Measurements from ENCODE around the gene INPP5J.
A peak's percentile ranks its signal among the peaks of the same experiment; 100 is the strongest.
"Not testable (repeated sequence)": the region's sequence is repeated elsewhere in the genome, so short reads cannot be mapped to it uniquely, and the experiment has no call there.

The INPP5J gene

DNA sequence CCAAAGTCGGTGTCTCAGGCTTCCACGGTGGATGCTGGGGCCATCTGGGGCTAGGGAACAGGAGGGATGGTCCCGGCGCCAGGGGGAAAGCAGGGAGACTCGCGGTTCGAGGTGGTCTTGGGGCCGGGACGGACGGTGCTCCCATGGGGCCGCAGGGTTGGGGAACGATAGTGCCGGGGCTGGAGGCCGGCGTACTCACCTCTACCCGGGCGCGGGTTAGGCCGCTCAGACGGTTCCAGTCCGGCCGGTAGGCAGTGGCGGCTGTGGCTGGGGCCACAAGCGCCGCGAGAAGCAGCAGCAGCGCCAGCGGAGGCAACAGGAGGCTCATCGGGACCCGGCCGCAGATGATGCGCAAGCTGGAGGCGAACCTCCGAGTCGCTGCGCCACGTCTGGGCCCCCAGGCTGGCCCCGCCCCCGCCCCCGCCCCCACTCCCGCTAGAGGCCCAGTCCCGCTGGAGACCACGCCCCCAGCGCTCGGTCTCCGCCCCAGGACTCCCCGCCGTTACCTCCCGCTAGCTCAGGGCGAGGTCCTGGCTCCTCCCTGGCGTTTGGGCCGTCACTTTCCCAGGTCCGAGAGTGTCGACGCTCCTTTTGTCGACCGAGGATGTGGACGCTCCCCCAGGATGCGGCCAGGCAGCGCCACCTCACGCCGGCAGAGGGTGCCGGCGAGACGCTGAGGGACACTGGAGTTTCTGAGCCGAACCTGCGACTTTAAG, 15.4 kb upstream of the INPP5J start, which contains the start of gene SELENOM:
SELENOM (minus strand) TSS at position 391 of the 716 bp plus-strand sequence; CDS start at position 328, 63 bp downstream.
- Histone ChIP-seq H3K36me3 (ENCODE audit: control insufficient read depth in 1 of 2, insufficient read depth in 2 of 2, low read depth in 1 of 2, low read length in 2 of 2) (peaks cover 30 to 35% of the 10 kb centered on the region in 2 experiments), H2BK12ac (ENCODE audit: low read length in 2 of 2) (peak within 1 kb of the TSS; percentile 53 to 88), H4K91ac (ENCODE audit: low read length) (peak within 1 kb of the TSS; percentile 96), H2BK120ac (ENCODE audit: low read depth, low read length) (peak within 1 kb of the TSS; percentile 64), H3K4me2 (ENCODE audit: low read length, poor library complexity, severe bottlenecking) (peak within 1 kb of the TSS; percentile 75), H3K4ac (ENCODE audit: low read depth in 1 of 2, low read length in 2 of 2) (peak within 1 kb of the TSS; percentile 93 to 94), H3K79me1 (replicated peaks; ENCODE audit: low read length, poor library complexity, severe bottlenecking) (no peaks in the 10 kb centered on the region), H2AK5ac (ENCODE audit: low read length, severe bottlenecking) (peak within 1 kb of the TSS; percentile 73), H3K14ac (ENCODE audit: low read length in 2 of 2) (peak within 1 kb of the TSS in 1 of 2 experiments; percentile 99), H4K8ac (ENCODE audit: low read length) (peak within 1 kb of the TSS; percentile 80), H3K27ac (ENCODE audit: low read length, poor library complexity, severe bottlenecking) (peak within 1 kb of the TSS; percentile 88), H3K18ac (ENCODE audit: low read depth in 1 of 2, low read length in 2 of 2) (peak within 1 kb of the TSS; percentile 96), H3K9ac (ENCODE audit: low read length) (peak within 1 kb of the TSS; percentile 100), H2BK15ac (ENCODE audit: low read depth, poor library complexity, severe bottlenecking) (peak within 1 kb of the TSS; percentile 90), H3K9me3 (ENCODE audit: control insufficient read depth, low read length) (no peaks in the 10 kb centered on the region), H3K4me3 (ENCODE audit: insufficient read depth in 1 of 2, low read depth in 1 of 2, low read length in 2 of 2) (peak within 1 kb of the TSS; percentile 77 to 95), H2AFZ (ENCODE audit: low read depth, low read length) (peak within 1 kb of the TSS; percentile 84), H3K27me3 (ENCODE audit: control insufficient read depth in 1 of 2, insufficient read depth in 1 of 2, low read length in 2 of 2) (no peaks in the 10 kb centered on the region), H3K4me1 (ENCODE audit: control insufficient read depth, insufficient read depth, low read depth, low read length) (peaks cover 22% of the 10 kb centered on the region), H2BK5ac (ENCODE audit: low read depth, low read length, poor library complexity, severe bottlenecking) (peak within 1 kb of the TSS; percentile 49), H3K23ac (ENCODE audit: low read length in 2 of 2) (peak within 1 kb of the TSS in 1 of 2 experiments; percentile 84)
- DNase-seq = peak; percentile 99
- WGBS = 2% methylated on average over 48 of the region's 67 CpGs

DNA sequence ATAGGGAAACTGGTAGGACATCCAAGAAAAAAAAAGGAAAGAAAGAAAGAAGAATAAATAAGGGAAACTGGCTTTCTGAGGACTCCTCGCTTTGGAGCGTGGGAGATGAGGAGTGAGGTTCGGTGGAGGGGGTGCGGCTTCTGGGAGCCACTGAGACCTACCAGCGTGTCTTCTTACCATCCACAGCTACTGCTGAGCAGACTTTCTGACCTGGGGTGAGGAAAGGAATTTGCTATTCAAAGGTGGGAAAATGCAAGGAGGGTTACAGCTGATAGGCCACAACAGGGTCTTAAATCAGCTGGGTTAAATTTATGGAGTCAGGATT, 14.9 kb upstream of the INPP5J start:
- H2AK5ac ChIP-seq (ENCODE audit: low read length, severe bottlenecking) = no peak overlapping the region
- H3K14ac ChIP-seq (ENCODE audit: low read length in 2 of 2) = no peak overlapping the region
- WGBS = 4% methylated on average over 4 of the region's 5 CpGs
- no peak overlapping the region for H2BK120ac ChIP-seq (ENCODE audit: low read depth, low read length)
- H4K8ac ChIP-seq (ENCODE audit: low read length) = no peak overlapping the region
- no peaks in the 10 kb centered on the region for H3K79me1 ChIP-seq (replicated peaks; ENCODE audit: low read length, poor library complexity, severe bottlenecking)
- peak overlapping the region in 1 of 2 experiments; percentile 68 for H3K18ac ChIP-seq (ENCODE audit: low read depth in 1 of 2, low read length in 2 of 2)
- H3K4me2 ChIP-seq (ENCODE audit: low read length, poor library complexity, severe bottlenecking) = peak overlapping the region; percentile 36
- H3K27ac ChIP-seq (ENCODE audit: low read length, poor library complexity, severe bottlenecking) = peak overlapping the region; percentile 36
- H3K23ac ChIP-seq (ENCODE audit: low read length in 2 of 2) = no peak overlapping the region
- H3K36me3 ChIP-seq (ENCODE audit: control insufficient read depth in 1 of 2, insufficient read depth in 2 of 2, low read depth in 1 of 2, low read length in 2 of 2) = peaks cover 29 to 30% of the 10 kb centered on the region in 2 experiments
- H3K4me3 ChIP-seq (ENCODE audit: insufficient read depth in 1 of 2, low read depth in 1 of 2, low read length in 2 of 2) = peak overlapping the region in 1 of 2 experiments; percentile 76
- peak overlapping the region; percentile 87 for H3K9ac ChIP-seq (ENCODE audit: low read length)
- no peak overlapping the region for H2BK15ac ChIP-seq (ENCODE audit: low read depth, poor library complexity, severe bottlenecking)
- peak overlapping the region; percentile 57 for H2AFZ ChIP-seq (ENCODE audit: low read depth, low read length)
- DNase-seq = no peak
- H3K27me3 ChIP-seq (ENCODE audit: control insufficient read depth in 1 of 2, insufficient read depth in 1 of 2, low read length in 2 of 2) = no peaks in the 10 kb centered on the region
- H3K4ac ChIP-seq (ENCODE audit: low read depth in 1 of 2, low read length in 2 of 2) = no peak overlapping the region
- no peak overlapping the region for H2BK5ac ChIP-seq (ENCODE audit: low read depth, low read length, poor library complexity, severe bottlenecking)
- H3K9me3 ChIP-seq (ENCODE audit: control insufficient read depth, low read length) = no peaks in the 10 kb centered on the region
- H2BK12ac ChIP-seq (ENCODE audit: low read length in 2 of 2) = peak overlapping the region in 1 of 2 experiments; percentile 21
- H4K91ac ChIP-seq (ENCODE audit: low read length) = no peak overlapping the region
- peaks cover 17% of the 10 kb centered on the region for H3K4me1 ChIP-seq (ENCODE audit: control insufficient read depth, insufficient read depth, low read depth, low read length)

DNA sequence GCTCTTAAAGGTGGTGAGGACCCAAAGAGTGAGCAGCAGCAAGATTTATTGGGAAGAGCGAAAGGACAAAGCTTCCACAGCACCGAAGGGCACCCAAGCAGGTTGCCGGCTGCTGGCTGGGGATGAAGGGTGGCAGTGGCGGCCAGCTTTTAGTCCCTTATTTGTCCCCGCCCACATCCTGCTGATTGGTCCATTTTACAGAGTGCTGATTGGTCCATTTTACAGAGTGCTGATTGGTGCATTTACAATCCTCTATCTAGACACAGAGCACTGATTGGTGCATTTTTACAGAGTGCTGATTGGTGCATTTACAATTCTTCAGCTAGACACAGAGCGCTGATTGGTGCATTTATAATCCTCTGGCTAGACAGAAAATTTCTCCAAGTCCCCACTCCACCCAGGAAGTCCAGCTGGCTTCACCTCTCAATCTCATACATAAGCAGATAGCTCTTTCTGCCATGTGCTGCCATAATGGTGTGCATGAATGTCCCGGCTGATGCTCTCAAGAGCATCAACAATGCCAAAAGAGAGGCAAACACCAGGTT, 10.1 kb upstream of the INPP5J start:
- 98% methylated on average over 7 of the region's 7 CpGs for WGBS
- not testable (repeated sequence) for H3K9me3 ChIP-seq (ENCODE audit: control insufficient read depth, low read length); H3K9ac ChIP-seq (ENCODE audit: low read length); H3K27me3 ChIP-seq (ENCODE audit: control insufficient read depth in 1 of 2, insufficient read depth in 1 of 2, low read length in 2 of 2); H2BK120ac ChIP-seq (ENCODE audit: low read depth, low read length); H2AK5ac ChIP-seq (ENCODE audit: low read length, severe bottlenecking); H3K4me3 ChIP-seq (ENCODE audit: insufficient read depth in 1 of 2, low read depth in 1 of 2, low read length in 2 of 2); H2BK12ac ChIP-seq (ENCODE audit: low read length in 2 of 2); H3K4me1 ChIP-seq (ENCODE audit: control insufficient read depth, insufficient read depth, low read depth, low read length); H4K91ac ChIP-seq (ENCODE audit: low read length); H2BK5ac ChIP-seq (ENCODE audit: low read depth, low read length, poor library complexity, severe bottlenecking); H3K36me3 ChIP-seq (ENCODE audit: control insufficient read depth in 1 of 2, insufficient read depth in 2 of 2, low read depth in 1 of 2, low read length in 2 of 2); H2AFZ ChIP-seq (ENCODE audit: low read depth, low read length); H3K23ac ChIP-seq (ENCODE audit: low read length in 2 of 2); H4K8ac ChIP-seq (ENCODE audit: low read length); H2BK15ac ChIP-seq (ENCODE audit: low read depth, poor library complexity, severe bottlenecking); H3K4ac ChIP-seq (ENCODE audit: low read depth in 1 of 2, low read length in 2 of 2); H3K4me2 ChIP-seq (ENCODE audit: low read length, poor library complexity, severe bottlenecking); H3K14ac ChIP-seq (ENCODE audit: low read length in 2 of 2); DNase-seq; H3K18ac ChIP-seq (ENCODE audit: low read depth in 1 of 2, low read length in 2 of 2); H3K27ac ChIP-seq (ENCODE audit: low read length, poor library complexity, severe bottlenecking); H3K79me1 ChIP-seq (replicated peaks; ENCODE audit: low read length, poor library complexity, severe bottlenecking)

DNA sequence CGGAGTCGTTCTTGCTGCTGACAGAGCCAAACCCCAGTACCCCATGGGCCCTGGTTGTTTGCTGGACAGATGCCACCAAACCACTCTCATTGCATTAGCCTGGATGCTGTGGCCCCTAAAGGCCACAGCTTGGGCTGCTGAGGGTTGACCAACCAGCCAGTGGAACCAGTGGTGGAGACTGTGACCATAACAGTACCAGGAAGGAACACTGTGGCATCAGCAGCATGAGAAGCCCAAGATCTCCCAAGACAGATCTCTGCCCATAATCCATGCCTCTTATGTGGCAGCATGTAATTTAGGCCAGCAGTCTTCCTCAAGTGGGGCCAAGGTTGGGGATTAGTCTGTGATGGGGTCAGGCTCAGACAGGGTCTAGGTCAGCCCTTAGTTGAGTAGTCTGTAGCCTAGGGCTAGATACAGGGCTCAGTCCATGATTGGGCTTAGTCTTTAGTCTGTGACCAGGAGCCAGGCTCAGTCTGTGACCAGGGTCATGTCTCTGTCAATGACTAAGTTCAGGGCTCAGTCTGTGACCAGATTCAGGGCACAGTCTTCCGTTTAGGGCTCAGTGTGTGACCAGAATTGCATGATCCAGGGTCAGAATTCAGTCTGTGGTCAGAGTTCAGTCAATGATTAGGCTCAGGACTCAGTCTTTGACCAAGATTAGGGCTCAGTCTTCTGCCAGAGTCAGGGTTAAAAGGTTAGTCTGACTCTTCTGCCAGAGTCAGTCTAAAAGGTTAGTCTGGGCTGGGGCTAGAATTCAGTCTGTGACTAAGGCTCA, 4.5 kb upstream of the INPP5J start:
- H2BK12ac ChIP-seq (ENCODE audit: low read length in 2 of 2) = no peak overlapping the region
- H3K36me3 ChIP-seq (ENCODE audit: control insufficient read depth in 1 of 2, insufficient read depth in 2 of 2, low read depth in 1 of 2, low read length in 2 of 2) = no peaks in the 10 kb centered on the region
- H2AK5ac ChIP-seq (ENCODE audit: low read length, severe bottlenecking) = no peak overlapping the region
- H3K4me3 ChIP-seq (ENCODE audit: insufficient read depth in 1 of 2, low read depth in 1 of 2, low read length in 2 of 2) = no peak overlapping the region
- no peaks in the 10 kb centered on the region for H3K9me3 ChIP-seq (ENCODE audit: control insufficient read depth, low read length)
- no peaks in the 10 kb centered on the region for H3K79me1 ChIP-seq (replicated peaks; ENCODE audit: low read length, poor library complexity, severe bottlenecking)
- peaks cover 9% of the 10 kb centered on the region for H3K4me1 ChIP-seq (ENCODE audit: control insufficient read depth, insufficient read depth, low read depth, low read length)
- peaks cover 0 to 17% of the 10 kb centered on the region in 2 experiments for H3K27me3 ChIP-seq (ENCODE audit: control insufficient read depth in 1 of 2, insufficient read depth in 1 of 2, low read length in 2 of 2)
- no peak overlapping the region for H3K23ac ChIP-seq (ENCODE audit: low read length in 2 of 2)
- no peak overlapping the region for H2AFZ ChIP-seq (ENCODE audit: low read depth, low read length)
- WGBS = 82% methylated on average over 3 of the region's 3 CpGs
- no peak overlapping the region for H3K18ac ChIP-seq (ENCODE audit: low read depth in 1 of 2, low read length in 2 of 2)
- DNase-seq = no peak
- no peak overlapping the region for H3K4me2 ChIP-seq (ENCODE audit: low read length, poor library complexity, severe bottlenecking)
- no peak overlapping the region for H2BK120ac ChIP-seq (ENCODE audit: low read depth, low read length)
- H4K8ac ChIP-seq (ENCODE audit: low read length) = no peak overlapping the region
- no peak overlapping the region for H3K4ac ChIP-seq (ENCODE audit: low read depth in 1 of 2, low read length in 2 of 2)
- H3K27ac ChIP-seq (ENCODE audit: low read length, poor library complexity, severe bottlenecking) = no peak overlapping the region
- no peak overlapping the region for H2BK15ac ChIP-seq (ENCODE audit: low read depth, poor library complexity, severe bottlenecking)
- no peak overlapping the region for H3K9ac ChIP-seq (ENCODE audit: low read length)
- H4K91ac ChIP-seq (ENCODE audit: low read length) = no peak overlapping the region
- no peak overlapping the region for H2BK5ac ChIP-seq (ENCODE audit: low read depth, low read length, poor library complexity, severe bottlenecking)
- no peak overlapping the region for H3K14ac ChIP-seq (ENCODE audit: low read length in 2 of 2)

Data from mesenchymal stem cell (in vitro differentiated cells and primary cell).